Ectodermal cell (in vitro differentiated cells): Measurements from ENCODE around the gene CUEDC1.
A peak's percentile ranks its signal among the peaks of the same experiment; 100 is the strongest.
"Not testable (repeated sequence)": the region's sequence is repeated elsewhere in the genome, so short reads cannot be mapped to it uniquely, and the experiment has no call there.

Experiments used
- H3K27ac ChIP-seq: 2 replicates; pipeline ENCODE4 v1.7.0; 2013; ENCODE audit warnings: mild to moderate bottlenecking, low read depth, low read length; ENCODE audit not compliant: insufficient read depth, poor library complexity, severe bottlenecking
- H3K27me3 ChIP-seq: 2 replicates; pipeline ENCODE4 v1.7.0; 2013; ENCODE audit warnings: mild to moderate bottlenecking, low read length; ENCODE audit not compliant: insufficient read depth, control insufficient read depth, poor library complexity, severe bottlenecking
- H3K36me3 ChIP-seq: one replicate; pipeline ENCODE4 v1.7.0; 2013; ENCODE audit warnings: low read length; ENCODE audit not compliant: control insufficient read depth, insufficient read depth
- H3K4me1 ChIP-seq: one replicate; pipeline ENCODE4 v1.7.0; 2013; ENCODE audit warnings: low read length; ENCODE audit not compliant: control insufficient read depth, insufficient read depth
- H3K4me3 ChIP-seq: 2 replicates; pipeline ENCODE4 v1.7.0; 2013; ENCODE audit warnings: low read depth, low read length, control low read depth; ENCODE audit not compliant: insufficient read depth
- H3K9me3 ChIP-seq: 2 replicates; pipeline ENCODE4 v1.7.0; 2013; ENCODE audit warnings: mild to moderate bottlenecking, low read length, moderate library complexity; ENCODE audit not compliant: control insufficient read depth
- WGBS, 2 experiments: methylation state at CpG; one replicate each; pipeline ENCODE4 v1.1.7; 2013; ENCODE audit warnings: missing lambda C conversion rate in 2 of 2; 5-methylcytosine and 5-hydroxymethylcytosine counted together

Gene CUEDC1

GRCh38 chr17:57925361-57925990, 29.7 kb downstream of the CUEDC1 start:
- 66 to 68% methylated on average over 9 of the region's 9 CpGs for WGBS, 2 experiments
- Histone ChIP-seq H3K4me1 (peaks cover 53% of the 10 kb centered on the region), H3K9me3 (no peaks in the 10 kb centered on the region)

DNA sequence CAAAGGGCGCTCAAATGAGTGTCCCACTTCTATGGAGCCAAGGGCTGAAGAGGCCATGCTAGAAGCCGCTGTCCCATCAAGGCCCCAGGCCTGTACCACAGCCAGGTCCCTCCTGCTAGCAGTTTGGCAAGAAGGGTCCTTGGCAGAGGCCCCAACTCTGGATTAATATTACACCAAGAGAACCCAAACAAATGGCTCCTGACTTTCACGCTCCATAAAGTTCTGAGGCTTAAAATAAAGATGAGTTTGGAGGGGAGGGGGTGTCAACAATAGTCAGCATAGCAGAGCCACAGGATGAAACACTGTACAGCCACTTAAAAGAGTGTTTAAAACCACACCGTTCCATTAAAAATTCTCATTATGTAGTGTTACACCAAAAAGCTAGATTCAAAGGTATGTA, 30.5 kb downstream of the CUEDC1 start:
- Histone ChIP-seq H3K27ac (no peak overlapping the region), H3K27me3 (no peaks in the 10 kb centered on the region), H3K36me3 (no peaks in the 10 kb centered on the region), H3K4me1 (peaks cover 57% of the 10 kb centered on the region), H3K9me3 (no peaks in the 10 kb centered on the region), H3K4me3 (no peak overlapping the region)
- WGBS, 2 experiments, result 96 to 99% methylated on average over 4 of the region's 4 CpGs

More at GRCh38 chr17:57925361-57925990, 29.7 kb downstream of the CUEDC1 start:
- Histone ChIP-seq H3K36me3 (no peaks in the 10 kb centered on the region), H3K27me3 (no peaks in the 10 kb centered on the region), H3K27ac (peak overlapping the region; percentile 64), H3K4me3 (no peak overlapping the region)

GRCh38 chr17:57923182-57923872, 31.9 kb downstream of the CUEDC1 start:
- no peak overlapping the region for H3K4me3 ChIP-seq
- no peaks in the 10 kb centered on the region for H3K36me3 ChIP-seq
- WGBS, 2 experiments, result 95 to 96% methylated on average over 5 of the region's 5 CpGs
- H3K4me1 ChIP-seq, result peaks cover 52% of the 10 kb centered on the region
- no peaks in the 10 kb centered on the region for H3K27me3 ChIP-seq
- H3K9me3 ChIP-seq, result no peaks in the 10 kb centered on the region
- H3K27ac ChIP-seq, result no peak overlapping the region

DNA sequence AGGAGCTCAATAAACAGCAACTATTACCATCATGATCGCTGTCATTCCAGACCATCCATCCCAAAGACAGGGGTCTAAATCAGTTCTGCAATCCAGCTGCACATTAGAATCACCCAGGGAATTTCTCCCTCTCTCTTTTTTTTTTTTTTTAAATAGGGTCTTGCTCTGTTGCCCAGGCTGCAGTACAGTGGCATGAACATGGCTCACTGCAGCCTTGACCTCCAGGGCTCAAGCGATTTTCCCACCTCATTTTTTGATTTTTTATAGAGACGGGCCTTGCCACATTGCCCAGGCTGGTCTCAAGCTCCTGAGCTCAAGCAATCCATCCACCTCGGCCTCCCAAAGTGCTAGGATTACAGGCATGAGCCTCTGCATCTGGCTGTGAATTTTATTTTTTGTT, 32.5 kb downstream of the CUEDC1 start:
- not testable (repeated sequence) for H3K9me3 ChIP-seq, H3K4me3 ChIP-seq, H3K27ac ChIP-seq, H3K27me3 ChIP-seq, H3K36me3 ChIP-seq
- 90 to 94% methylated on average over 4 of the region's 4 CpGs for WGBS, 2 experiments
- H3K4me1 ChIP-seq, result peaks cover 53% of the 10 kb centered on the region

DNA sequence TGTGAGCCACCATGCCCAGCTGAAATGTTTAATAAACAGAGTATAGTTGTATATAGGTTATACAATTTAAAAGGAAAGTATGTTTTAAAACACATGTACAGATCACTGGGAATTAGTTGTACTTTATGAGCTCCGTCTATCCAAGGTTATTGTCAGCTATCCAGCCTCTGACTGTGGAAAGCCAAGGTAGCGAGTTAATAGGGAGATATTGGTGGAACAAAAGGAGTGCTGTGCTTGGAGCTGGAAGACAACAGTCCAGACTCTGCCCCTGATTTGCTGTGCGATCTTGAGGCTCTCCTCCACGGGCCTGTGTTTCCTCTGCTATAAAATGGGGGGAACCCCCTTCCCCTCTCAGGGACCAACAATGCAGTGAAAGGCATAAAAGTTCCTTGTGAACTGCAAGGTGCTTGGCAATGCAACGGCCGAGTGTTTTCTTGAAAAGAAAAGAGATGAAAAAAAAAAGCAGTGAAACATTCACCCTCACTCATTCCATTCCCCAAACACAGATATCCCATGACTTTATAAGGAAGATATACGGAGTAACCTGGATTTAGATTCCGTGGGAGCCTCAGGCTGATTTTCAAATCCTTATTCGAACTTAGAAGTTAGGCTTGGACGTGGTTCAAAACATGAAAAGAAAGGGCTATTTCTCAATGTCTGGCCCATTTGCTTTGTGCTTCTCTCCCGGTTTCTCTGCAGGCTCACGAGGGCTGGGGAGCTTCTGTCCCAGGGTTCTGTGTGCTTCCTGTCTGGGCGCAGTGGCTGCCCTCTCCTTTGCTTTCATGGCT, 34.1 kb downstream of the CUEDC1 start:
- Histone ChIP-seq H3K36me3 (no peaks in the 10 kb centered on the region), H3K27ac (peak overlapping the region; percentile 29), H3K9me3 (no peaks in the 10 kb centered on the region), H3K27me3 (no peaks in the 10 kb centered on the region), H3K4me3 (no peak overlapping the region), H3K4me1 (peaks cover 59% of the 10 kb centered on the region)
- 82 to 87% methylated on average over 12 to 13 of the region's 13 CpGs for WGBS, 2 experiments

GRCh38 chr17:57919918-57920317, 35.3 kb downstream of the CUEDC1 start:
- Histone ChIP-seq H3K27me3 (no peaks in the 10 kb centered on the region), H3K36me3 (no peaks in the 10 kb centered on the region), H3K27ac (no peak overlapping the region), H3K9me3 (no peaks in the 10 kb centered on the region), H3K4me3 (no peak overlapping the region), H3K4me1 (peaks cover 61% of the 10 kb centered on the region)
- 70 to 71% methylated on average over 5 of the region's 5 CpGs for WGBS, 2 experiments

DNA sequence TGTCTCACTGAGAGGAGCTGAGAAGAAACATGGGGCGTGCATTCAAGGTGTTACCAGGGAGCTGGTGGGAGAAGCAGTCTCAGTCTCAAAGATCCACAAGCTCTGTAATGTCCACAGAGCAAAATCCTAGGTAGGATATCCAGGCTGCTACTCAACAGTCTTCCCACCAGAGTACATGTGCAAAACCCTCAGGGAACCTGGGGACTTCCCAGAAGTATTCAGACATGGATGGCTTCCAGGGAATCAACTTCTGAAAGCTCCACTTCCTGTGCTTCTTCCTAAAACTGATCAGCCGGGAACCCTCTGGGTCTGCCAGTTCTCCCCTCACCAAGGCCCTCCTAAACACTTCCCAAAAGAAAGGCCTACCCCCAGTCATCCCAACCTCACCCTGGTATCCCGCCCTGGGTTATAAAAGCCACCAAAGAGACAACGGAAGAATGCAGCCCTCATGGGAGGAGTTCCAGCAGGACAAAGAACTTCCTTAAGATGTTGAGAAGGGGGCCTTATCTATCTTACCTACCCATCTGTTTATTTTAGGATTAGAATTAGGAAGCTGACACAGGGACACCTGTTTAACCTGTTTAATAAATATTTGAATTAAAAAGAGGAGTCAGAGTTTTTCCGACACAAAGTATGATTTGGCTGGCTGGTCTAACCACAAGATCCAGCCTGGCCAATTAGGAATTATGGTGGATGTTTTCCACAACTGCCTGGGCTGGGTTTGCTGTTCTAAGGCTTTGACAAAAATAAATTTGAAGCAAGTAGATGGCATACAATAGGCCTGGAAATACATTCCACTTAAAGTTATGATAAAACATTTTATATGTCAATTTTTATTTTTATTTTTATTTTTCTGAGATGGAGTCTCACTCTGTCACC, 37.0 kb downstream of the CUEDC1 start:
- 62 to 81% methylated on average over 3 to 5 of the region's 5 CpGs for WGBS, 2 experiments
- Histone ChIP-seq H3K4me1 (peaks cover 77% of the 10 kb centered on the region), H3K27ac (peak overlapping the region; percentile 97)

GRCh38 chr17:57916925-57917858, 38.0 kb downstream of the CUEDC1 start:
- H3K4me3 ChIP-seq, result no peak overlapping the region
- H3K9me3 ChIP-seq, result no peaks in the 10 kb centered on the region
- H3K27ac ChIP-seq, result peak overlapping the region; percentile 97
- 88 to 90% methylated on average over 9 of the region's 9 CpGs for WGBS, 2 experiments
- no peaks in the 10 kb centered on the region for H3K27me3 ChIP-seq
- H3K4me1 ChIP-seq, result peaks cover 81% of the 10 kb centered on the region
- H3K36me3 ChIP-seq, result no peaks in the 10 kb centered on the region

More for the DNA sequence above, 37.0 kb downstream of the CUEDC1 start:
- H3K9me3 ChIP-seq, result no peaks in the 10 kb centered on the region
- H3K36me3 ChIP-seq, result no peaks in the 10 kb centered on the region
- H3K27me3 ChIP-seq, result no peaks in the 10 kb centered on the region
- no peak overlapping the region for H3K4me3 ChIP-seq
